GM18868 (cell line): Measurements from ENCODE around the gene TRIM69.

Source experiments
- ATAC-seq: cut with Tn5 transposase; IDR thresholded peaks from one replicate; pipeline ENCODE4 v1.9.1; 2021; ENCODE audit warnings: mild to moderate bottlenecking, moderate library complexity; ENCODE audit not compliant: unreplicated experiment

TRIM69 gene

DNA sequence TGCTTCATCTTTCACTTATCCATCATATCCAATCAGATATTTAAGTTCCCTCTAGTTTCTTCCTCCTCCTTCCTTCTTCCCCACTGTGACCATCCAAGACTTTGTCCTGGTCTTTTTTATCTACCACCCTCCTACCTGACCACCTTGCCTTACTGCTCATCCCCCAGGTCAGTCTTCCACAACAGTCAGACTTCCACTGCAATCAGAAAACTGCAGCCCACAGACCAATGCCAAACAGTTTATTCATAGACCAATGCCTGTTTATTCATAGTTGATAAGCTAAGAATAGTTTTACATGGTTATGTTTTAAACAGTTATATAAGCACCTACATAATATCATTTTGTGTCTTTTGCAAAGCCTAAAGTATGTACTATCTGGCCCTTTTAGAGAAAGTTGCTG lies 65.5 kb downstream of the TRIM69 start:
- ATAC-seq, result no peak

- ATAC-seq, result peak; percentile 74
Measured at GRCh38 chr15:44802336-44802735, 66.0 kb downstream of the TRIM69 start.

- ATAC-seq, result no peak
Measured at GRCh38 chr15:44804298-44805046, 68.1 kb downstream of the TRIM69 start.

GRCh38 chr15:44808557-44808956 lies 72.2 kb downstream of the TRIM69 start:
- no peak for ATAC-seq

DNA sequence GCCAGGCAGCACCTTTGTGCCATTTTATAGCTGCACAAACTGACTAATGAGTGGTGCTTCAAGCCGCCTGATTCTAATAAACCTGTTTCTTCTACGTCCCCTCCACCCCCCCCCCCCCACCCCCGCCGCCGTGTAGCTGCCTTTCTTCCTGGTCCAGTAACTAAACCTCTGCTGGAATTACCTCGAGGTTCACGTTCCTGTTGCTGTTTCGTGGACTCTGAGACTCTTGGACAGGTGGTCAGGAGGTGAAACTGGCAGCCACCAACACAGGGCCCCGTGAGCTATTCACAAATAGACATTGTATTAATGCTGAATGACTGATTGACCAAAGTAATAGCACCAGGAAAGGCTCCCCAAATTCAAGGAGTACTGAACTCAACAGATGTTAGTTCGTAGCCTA lies 73.9 kb downstream of the TRIM69 start:
- ATAC-seq, result no peak

DNA sequence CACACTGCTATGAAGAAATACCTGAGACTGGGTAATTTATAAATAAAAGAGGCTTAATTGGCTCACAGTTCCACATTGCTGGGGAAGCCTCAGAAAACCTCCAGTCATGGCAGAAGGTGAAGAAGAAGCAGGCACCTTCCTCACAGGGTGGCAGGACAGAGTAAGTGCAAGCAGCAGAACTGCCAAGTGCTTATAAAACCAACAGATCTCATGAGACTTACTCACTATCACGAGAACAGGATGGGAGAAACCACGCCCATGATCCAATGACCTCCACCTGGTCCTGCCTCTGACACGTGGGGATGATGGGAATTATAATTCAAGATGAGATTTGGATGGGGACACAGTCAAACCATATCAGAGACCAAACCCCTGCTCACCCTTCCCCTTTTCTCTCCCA lies 75.0 kb downstream of the TRIM69 start:
- ATAC-seq, result no peak

- ATAC-seq, result no peak
Measured at GRCh38 chr15:44812029-44812517, 75.7 kb downstream of the TRIM69 start.

DNA sequence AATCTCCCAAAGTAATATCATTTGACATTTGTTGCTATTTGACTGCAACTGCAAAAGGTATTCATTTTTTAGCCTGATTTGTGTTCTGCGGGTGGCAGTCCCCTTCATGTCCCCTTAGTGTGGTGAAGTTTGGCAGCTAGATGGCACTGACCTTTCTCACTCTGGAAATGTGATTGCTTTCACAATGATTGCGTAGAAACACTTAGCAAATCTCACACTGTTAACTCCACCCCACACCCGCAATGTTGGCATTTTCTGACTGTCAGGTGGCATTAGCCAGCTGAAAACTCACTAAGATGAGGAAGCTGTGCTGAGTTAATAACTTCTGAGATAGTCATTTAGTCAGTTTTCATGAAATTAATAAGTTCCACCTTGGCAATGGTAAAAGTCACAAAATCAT lies 76.9 kb downstream of the TRIM69 start:
- no peak for ATAC-seq
